Measurements from ENCODE around the gene GAB1. TPM values are rescaled to one million over a fixed set of nuclear protein-coding genes. Genes with fewer than 3 reads are reported as not detected.
A peak's percentile ranks its signal among the peaks of the same experiment; 100 is the strongest.

Gene GAB1
- total RNA-seq, 2 donors from 2014 or later = 28.3 to 33.3 TPM

- 57 to 75% methylated on average over 4 of the region's 4 CpGs for WGBS, 2 experiments (ENCODE audit: insufficient coverage in 1 of 2, insufficient read length in 1 of 2)
- Histone ChIP-seq H3K9me3 (ENCODE audit: control insufficient read depth, low read length) (no peaks in the 10 kb centered on the region), H3K36me3 (ENCODE audit: control insufficient read depth, insufficient read depth, low read length) (no peaks in the 10 kb centered on the region), H3K4me3 (ENCODE audit: low read length) (no peak overlapping the region), H3K27ac (ENCODE audit: low read depth, low read length) (no peak overlapping the region), H3K9ac (ENCODE audit: extremely low read depth, low read length, poor library complexity, severe bottlenecking) (no peak overlapping the region), H3K27me3 (ENCODE audit: control insufficient read depth, insufficient read depth, low read length, poor library complexity, severe bottlenecking) (no peaks in the 10 kb centered on the region), H3K4me1 (ENCODE audit: control insufficient read depth, insufficient read depth, low read length) (peaks cover 4% of the 10 kb centered on the region)
- DNase-seq = no peak
- no peak overlapping the region for H3K4me3 Mint-ChIP-seq
- peak overlapping the region; percentile 12 for H3K27ac Mint-ChIP-seq
- no peaks in the 10 kb centered on the region for H3K9me3 Mint-ChIP-seq
- no peaks in the 10 kb centered on the region for H3K27me3 Mint-ChIP-seq (ENCODE audit: insufficient read depth)
- TF ChIP-seq, protein P1, sequence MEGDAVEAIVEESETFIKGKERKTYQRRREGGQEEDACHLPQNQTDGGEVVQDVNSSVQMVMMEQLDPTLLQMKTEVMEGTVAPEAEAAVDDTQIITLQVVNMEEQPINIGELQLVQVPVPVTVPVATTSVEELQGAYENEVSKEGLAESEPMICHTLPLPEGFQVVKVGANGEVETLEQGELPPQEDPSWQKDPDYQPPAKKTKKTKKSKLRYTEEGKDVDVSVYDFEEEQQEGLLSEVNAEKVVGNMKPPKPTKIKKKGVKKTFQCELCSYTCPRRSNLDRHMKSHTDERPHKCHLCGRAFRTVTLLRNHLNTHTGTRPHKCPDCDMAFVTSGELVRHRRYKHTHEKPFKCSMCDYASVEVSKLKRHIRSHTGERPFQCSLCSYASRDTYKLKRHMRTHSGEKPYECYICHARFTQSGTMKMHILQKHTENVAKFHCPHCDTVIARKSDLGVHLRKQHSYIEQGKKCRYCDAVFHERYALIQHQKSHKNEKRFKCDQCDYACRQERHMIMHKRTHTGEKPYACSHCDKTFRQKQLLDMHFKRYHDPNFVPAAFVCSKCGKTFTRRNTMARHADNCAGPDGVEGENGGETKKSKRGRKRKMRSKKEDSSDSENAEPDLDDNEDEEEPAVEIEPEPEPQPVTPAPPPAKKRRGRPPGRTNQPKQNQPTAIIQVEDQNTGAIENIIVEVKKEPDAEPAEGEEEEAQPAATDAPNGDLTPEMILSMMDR (conservative IDR thresholded peaks at IDR 0.05) = no peak
- H3K4me1 Mint-ChIP-seq = peaks cover 37% of the 10 kb centered on the region
- no peaks in the 10 kb centered on the region for H3K36me3 Mint-ChIP-seq (ENCODE audit: low read depth)
Measured at GRCh38 chr4:143382596-143382995, 45.9 kb downstream of the GAB1 start.

DNA sequence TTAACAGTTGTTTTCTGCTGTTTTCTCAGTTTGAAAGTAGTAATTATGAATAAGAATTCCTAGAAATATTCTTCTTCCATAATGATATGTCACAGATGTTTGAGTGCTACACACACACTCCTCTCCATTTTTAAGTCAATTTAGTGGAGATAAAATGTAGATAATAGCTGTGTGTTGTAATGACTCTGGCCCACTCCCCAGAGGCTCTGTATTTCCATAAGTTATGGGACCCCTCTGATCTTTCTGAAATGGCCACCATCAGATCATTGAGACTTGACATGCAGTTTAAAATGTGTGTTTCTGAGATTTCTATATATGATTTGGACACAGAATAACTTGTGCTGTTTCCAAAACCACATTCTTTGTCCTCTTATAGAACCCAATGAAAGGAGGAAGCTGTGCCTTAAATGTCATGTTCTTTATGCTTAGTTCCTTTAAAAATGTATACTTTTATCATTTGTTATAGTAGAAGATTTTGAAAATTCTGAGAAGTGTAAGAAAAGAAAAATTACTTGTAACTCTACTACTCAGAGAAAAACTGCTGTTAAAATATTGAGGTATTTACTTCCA is 46.4 kb downstream of the GAB1 start:
- Histone ChIP-seq H3K36me3 (ENCODE audit: control insufficient read depth, insufficient read depth, low read length) (no peaks in the 10 kb centered on the region), H3K27me3 (ENCODE audit: control insufficient read depth, insufficient read depth, low read length, poor library complexity, severe bottlenecking) (no peaks in the 10 kb centered on the region), H3K4me1 (ENCODE audit: control insufficient read depth, insufficient read depth, low read length) (peaks cover 4% of the 10 kb centered on the region), H3K4me3 (ENCODE audit: low read length) (no peak overlapping the region), H3K9me3 (ENCODE audit: control insufficient read depth, low read length) (no peaks in the 10 kb centered on the region), H3K27ac (ENCODE audit: low read depth, low read length) (no peak overlapping the region), H3K9ac (ENCODE audit: extremely low read depth, low read length, poor library complexity, severe bottlenecking) (no peak overlapping the region)
- no peaks in the 10 kb centered on the region for H3K27me3 Mint-ChIP-seq (ENCODE audit: insufficient read depth)
- TF ChIP-seq, protein P1 (conservative IDR thresholded peaks at IDR 0.05) = no peak
- no peaks in the 10 kb centered on the region for H3K9me3 Mint-ChIP-seq
- H3K4me1 Mint-ChIP-seq = peaks cover 39% of the 10 kb centered on the region
- H3K4me3 Mint-ChIP-seq = no peak overlapping the region
- no peak for DNase-seq
- H3K36me3 Mint-ChIP-seq (ENCODE audit: low read depth) = no peaks in the 10 kb centered on the region
- H3K27ac Mint-ChIP-seq = no peak overlapping the region

- H3K4me1 Mint-ChIP-seq = peaks cover 31% of the 10 kb centered on the region
- no peak overlapping the region for H3K9ac ChIP-seq (ENCODE audit: extremely low read depth, low read length, poor library complexity, severe bottlenecking)
Measured at GRCh38 chr4:143384381-143384994, 47.8 kb downstream of the GAB1 start.

More at GRCh38 chr4:143384381-143384994, 47.8 kb downstream of the GAB1 start:
- 91 to 100% methylated on average over 3 to 4 of the region's 4 CpGs for WGBS, 2 experiments (ENCODE audit: insufficient coverage in 1 of 2, insufficient read length in 1 of 2)
- no peaks in the 10 kb centered on the region for H3K27me3 ChIP-seq (ENCODE audit: control insufficient read depth, insufficient read depth, low read length, poor library complexity, severe bottlenecking)
- DNase-seq = no peak
- H3K4me3 ChIP-seq (ENCODE audit: low read length) = no peak overlapping the region
- no peaks in the 10 kb centered on the region for H3K9me3 ChIP-seq (ENCODE audit: control insufficient read depth, low read length)
- Mint-ChIP-seq H3K36me3 (ENCODE audit: low read depth) (no peaks in the 10 kb centered on the region), H3K27me3 (ENCODE audit: insufficient read depth) (no peaks in the 10 kb centered on the region), H3K9me3 (no peaks in the 10 kb centered on the region), H3K27ac (peak overlapping the region; percentile 45), H3K4me3 (no peak overlapping the region)
- peaks cover 4% of the 10 kb centered on the region for H3K4me1 ChIP-seq (ENCODE audit: control insufficient read depth, insufficient read depth, low read length)
- TF ChIP-seq, protein P1 (conservative IDR thresholded peaks at IDR 0.05) = no peak
- no peak overlapping the region for H3K27ac ChIP-seq (ENCODE audit: low read depth, low read length)
- H3K36me3 ChIP-seq (ENCODE audit: control insufficient read depth, insufficient read depth, low read length) = no peaks in the 10 kb centered on the region

All from endodermal cell (in vitro differentiated cells).